Panc1 (cell line): ENCODE measurements around the gene NDUFB2. TPM values are rescaled to one million over a fixed set of nuclear protein-coding genes. Genes with fewer than 3 reads are reported as not detected.

Experiments
- ATAC-seq: fragments of 200-7000 bp; cut with Tn5 transposase; 2 replicates; pipeline ENCODE4 v1.9.1; 2020; ENCODE audit warnings: mild to moderate bottlenecking, moderate library complexity
- BruUV-seq: library from RNA; stranded (reverse); fragments of 400-500 nt; replicated peaks from 2 replicates; lab custom pipeline; 2021; lab: Mats Ljungman, UMichigan
- CTCF ChIA-PET: fragments of 300-600 bp; sonication (Branson Sonifier 250); formaldehyde crosslinking; loops from one replicate; lab custom pipeline; 2022; ENCODE audit warnings: antibody characterized with exemption; lab: Charles Lee
- POLR2A ChIA-PET: fragments of 300-600 bp; sonication (Branson Sonifier 250); formaldehyde crosslinking; loops from one replicate; lab custom pipeline; 2022; ENCODE audit warnings: antibody characterized with exemption; lab: Charles Lee
- DNase-seq: peaks from one replicate; pipeline ENCODE4 v3.0.0-alpha.2; 2010; ENCODE audit warnings: low read depth, low spot score
- H3K27ac ChIP-seq: 2 replicates; pipeline ENCODE4 v1.5.1; 2011; ENCODE audit warnings: mild to moderate bottlenecking, low read length, inconsistent platforms
- H3K27me3 ChIP-seq: fragments of 200-500 bp; sonication (Bioruptor generic); 2 replicates; pipeline ENCODE4 v1.6.0; 2014; ENCODE audit warnings: low read length, inconsistent platforms; ENCODE audit not compliant: control insufficient read depth, insufficient read depth
- H3K36me3 ChIP-seq: fragments of 200-500 bp; sonication (Bioruptor generic); 2 replicates; pipeline ENCODE4 v1.5.1; 2014; ENCODE audit warnings: inconsistent platforms, mild to moderate bottlenecking, low read length, moderate library complexity; ENCODE audit not compliant: control insufficient read depth, insufficient read depth
- H3K4me1 ChIP-seq: 2 replicates; pipeline ENCODE4 v1.5.1; 2011; ENCODE audit warnings: inconsistent platforms, mild to moderate bottlenecking, low read length, moderate library complexity; ENCODE audit not compliant: control insufficient read depth, insufficient read depth
- H3K4me3 ChIP-seq, 2 experiments: 2 replicates each; pipeline ENCODE4 v1.5.1; 2011 to 2012; ENCODE audit warnings: low read depth in 2 of 2, low read length in 2 of 2, mild to moderate bottlenecking in 2 of 2, inconsistent platforms in 1 of 2, moderate library complexity in 1 of 2
- H3K9me3 ChIP-seq: fragments of 200-500 bp; sonication (Bioruptor generic); 2 replicates; pipeline ENCODE4 v1.5.1; 2014; ENCODE audit warnings: low read depth, mild to moderate bottlenecking, inconsistent platforms, low read length, moderate library complexity; ENCODE audit not compliant: control insufficient read depth, insufficient read depth
- POLR2AphosphoS5 ChIP-seq: IDR thresholded peaks from 2 replicates; pipeline ENCODE4 v1.6.1; 2012; ENCODE audit warnings: mild to moderate bottlenecking, low read depth, low read length, moderate library complexity
- SIN3A ChIP-seq: IDR thresholded peaks from 2 replicates; pipeline ENCODE4 v1.6.1; 2012; ENCODE audit warnings: low read depth, mild to moderate bottlenecking, low read length, moderate library complexity, borderline replicate concordance; ENCODE audit not compliant: insufficient read depth
- TCF7L2 ChIP-seq: IDR thresholded peaks from 2 replicates; pipeline ENCODE4 v1.6.1; 2011; ENCODE audit warnings: mild to moderate bottlenecking, low read depth, low read length, inconsistent platforms
- in situ Hi-C: cut with HindIII; loops from 2 replicates; pipeline ENCODE4 v1.10.0; 2016; ENCODE audit warnings: low sequenced_read_pairs, low pct_unique_long_range_greater_than_20kb
- intact Hi-C: fragments of 100-400 bp; cut with micrococcal nuclease; formaldehyde crosslinking; loops from one replicate; pipeline ENCODE4 v1.10.0; 2022; ENCODE audit not compliant: unreplicated experiment
- total RNA-seq: library from RNA; stranded (reverse); gene quantifications from one replicate; pipeline ENCODE4 v1.2.1, GENCODE V29; 2021; ENCODE audit not compliant: unreplicated experiment
- TF ChIP-seq, protein P1 (sequence below): fragments of 450-650 bp; IDR thresholded peaks from 2 replicates; pipeline ENCODE4 v1.5.1; 2017; ENCODE audit warnings: mild to moderate bottlenecking
- TF ChIP-seq, protein P2 (sequence below), 2 experiments: IDR thresholded peaks; 2 replicates each; pipeline ENCODE4 v1.6.1; 2011 to 2012; ENCODE audit warnings: low read depth in 2 of 2, control low read depth in 1 of 2, low read length in 1 of 2, mild to moderate bottlenecking in 1 of 2, moderate library complexity in 1 of 2; ENCODE audit not compliant: insufficient read depth in 1 of 2

Gene NDUFB2
- total RNA-seq, 1 experiment from 2014 or later: 246 TPM

DNA sequence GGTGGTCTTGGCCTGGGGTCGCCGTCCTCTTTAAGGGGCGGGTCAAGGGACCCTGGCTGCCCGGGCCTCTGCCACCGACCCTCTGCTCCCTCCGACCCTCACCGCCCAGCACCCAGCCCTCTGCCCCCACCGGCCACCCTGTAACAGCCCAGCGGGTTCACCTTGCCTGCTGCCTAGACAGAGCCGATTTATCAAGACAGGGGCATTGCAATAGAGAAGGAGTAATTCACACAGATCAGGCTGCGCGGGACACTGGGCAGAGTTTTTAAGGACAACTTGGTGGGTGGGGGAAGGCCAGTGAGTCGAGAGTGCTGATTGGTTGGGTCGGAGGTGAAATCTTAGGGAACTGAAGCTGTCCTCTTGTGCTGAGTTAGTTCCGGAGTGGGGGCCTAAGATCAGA is 24.5 kb upstream of the NDUFB2 start:
- Histone ChIP-seq H3K4me1 (no peaks in the 10 kb centered on the region; the same call in 1 of the 2 replicates), H3K36me3 (no peaks in the 10 kb centered on the region), H3K4me3 (no peak overlapping the region; a peak in 1 of 4 replicates), H3K27me3 (no peaks in the 10 kb centered on the region), H3K9me3 (no peaks in the 10 kb centered on the region), H3K27ac (no peak overlapping the region)
- DNase-seq (no peak), ATAC-seq (no peak)
- in situ Hi-C loops: no loop called here
- ChIA-PET POLR2A (no interaction called here), CTCF (no interaction called here)
- intact Hi-C loops: loop anchor here (10.0 kb wide), 1 partner anchor 313 kb away; no protein-coding TSS in a partner anchor
- no TSS peak for BruUV-seq
- TF ChIP-seq TCF7L2: no peak
- TF ChIP-seq, protein P1, sequence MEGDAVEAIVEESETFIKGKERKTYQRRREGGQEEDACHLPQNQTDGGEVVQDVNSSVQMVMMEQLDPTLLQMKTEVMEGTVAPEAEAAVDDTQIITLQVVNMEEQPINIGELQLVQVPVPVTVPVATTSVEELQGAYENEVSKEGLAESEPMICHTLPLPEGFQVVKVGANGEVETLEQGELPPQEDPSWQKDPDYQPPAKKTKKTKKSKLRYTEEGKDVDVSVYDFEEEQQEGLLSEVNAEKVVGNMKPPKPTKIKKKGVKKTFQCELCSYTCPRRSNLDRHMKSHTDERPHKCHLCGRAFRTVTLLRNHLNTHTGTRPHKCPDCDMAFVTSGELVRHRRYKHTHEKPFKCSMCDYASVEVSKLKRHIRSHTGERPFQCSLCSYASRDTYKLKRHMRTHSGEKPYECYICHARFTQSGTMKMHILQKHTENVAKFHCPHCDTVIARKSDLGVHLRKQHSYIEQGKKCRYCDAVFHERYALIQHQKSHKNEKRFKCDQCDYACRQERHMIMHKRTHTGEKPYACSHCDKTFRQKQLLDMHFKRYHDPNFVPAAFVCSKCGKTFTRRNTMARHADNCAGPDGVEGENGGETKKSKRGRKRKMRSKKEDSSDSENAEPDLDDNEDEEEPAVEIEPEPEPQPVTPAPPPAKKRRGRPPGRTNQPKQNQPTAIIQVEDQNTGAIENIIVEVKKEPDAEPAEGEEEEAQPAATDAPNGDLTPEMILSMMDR: no peak
- no peak for TF ChIP-seq SIN3A
- TF ChIP-seq, protein P2, sequence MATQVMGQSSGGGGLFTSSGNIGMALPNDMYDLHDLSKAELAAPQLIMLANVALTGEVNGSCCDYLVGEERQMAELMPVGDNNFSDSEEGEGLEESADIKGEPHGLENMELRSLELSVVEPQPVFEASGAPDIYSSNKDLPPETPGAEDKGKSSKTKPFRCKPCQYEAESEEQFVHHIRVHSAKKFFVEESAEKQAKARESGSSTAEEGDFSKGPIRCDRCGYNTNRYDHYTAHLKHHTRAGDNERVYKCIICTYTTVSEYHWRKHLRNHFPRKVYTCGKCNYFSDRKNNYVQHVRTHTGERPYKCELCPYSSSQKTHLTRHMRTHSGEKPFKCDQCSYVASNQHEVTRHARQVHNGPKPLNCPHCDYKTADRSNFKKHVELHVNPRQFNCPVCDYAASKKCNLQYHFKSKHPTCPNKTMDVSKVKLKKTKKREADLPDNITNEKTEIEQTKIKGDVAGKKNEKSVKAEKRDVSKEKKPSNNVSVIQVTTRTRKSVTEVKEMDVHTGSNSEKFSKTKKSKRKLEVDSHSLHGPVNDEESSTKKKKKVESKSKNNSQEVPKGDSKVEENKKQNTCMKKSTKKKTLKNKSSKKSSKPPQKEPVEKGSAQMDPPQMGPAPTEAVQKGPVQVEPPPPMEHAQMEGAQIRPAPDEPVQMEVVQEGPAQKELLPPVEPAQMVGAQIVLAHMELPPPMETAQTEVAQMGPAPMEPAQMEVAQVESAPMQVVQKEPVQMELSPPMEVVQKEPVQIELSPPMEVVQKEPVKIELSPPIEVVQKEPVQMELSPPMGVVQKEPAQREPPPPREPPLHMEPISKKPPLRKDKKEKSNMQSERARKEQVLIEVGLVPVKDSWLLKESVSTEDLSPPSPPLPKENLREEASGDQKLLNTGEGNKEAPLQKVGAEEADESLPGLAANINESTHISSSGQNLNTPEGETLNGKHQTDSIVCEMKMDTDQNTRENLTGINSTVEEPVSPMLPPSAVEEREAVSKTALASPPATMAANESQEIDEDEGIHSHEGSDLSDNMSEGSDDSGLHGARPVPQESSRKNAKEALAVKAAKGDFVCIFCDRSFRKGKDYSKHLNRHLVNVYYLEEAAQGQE (IDR thresholded peaks at IDR 0.05; ENCODE audit: insufficient read depth in 1 of 2, low read depth in 2 of 2, low read length in 1 of 2): no peak
- no peak for TF ChIP-seq POLR2AphosphoS5

DNA sequence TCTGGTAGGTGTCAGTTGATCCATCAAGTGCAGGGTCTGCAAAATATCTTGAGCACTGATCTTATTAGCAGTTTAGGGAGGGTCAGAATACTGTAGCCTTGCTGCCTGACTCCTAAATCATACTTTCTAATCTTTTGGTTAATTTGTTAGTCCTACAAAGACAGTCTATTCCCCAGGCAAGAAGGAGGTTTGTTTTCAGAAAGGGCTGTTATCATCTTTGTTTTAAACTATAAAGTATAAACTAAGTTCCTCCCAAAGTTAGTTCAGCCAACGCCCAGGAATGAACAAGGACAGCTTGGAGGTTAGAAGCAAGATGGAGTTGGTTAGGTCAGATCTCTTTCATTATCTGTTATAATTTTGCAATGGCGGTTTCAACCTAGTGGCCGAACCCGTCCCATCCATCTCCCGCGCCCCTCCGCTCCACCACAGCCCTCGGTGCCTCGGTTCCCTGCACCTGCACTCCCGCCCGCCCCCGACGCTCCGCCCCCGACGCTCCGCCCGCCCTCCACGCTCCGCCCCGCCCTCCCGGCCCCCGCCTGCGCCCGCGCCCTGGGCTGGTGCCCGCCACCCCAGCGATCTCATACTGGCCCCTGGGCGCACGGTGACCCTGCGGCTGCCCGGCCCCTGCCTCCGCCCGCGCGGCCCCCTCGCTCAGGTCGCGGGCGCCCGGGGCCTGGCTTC is 24.0 kb upstream of the NDUFB2 start, which contains the start of gene ADCK2:
TSS of gene ADCK2 (plus strand) at position 564 of the 681 bp plus-strand sequence. CDS start 386 bp downstream, outside the sequence.
- H3K36me3 ChIP-seq: no peaks in the 10 kb centered on the region
- in situ Hi-C loops: no loop called here
- ChIA-PET POLR2A (interaction anchor here (0.6 kb wide), 1 partner anchor 144 kb away, joined by 3 read pairs; no protein-coding TSS in a partner anchor), CTCF (no interaction called here)
- intact Hi-C loops: loop anchor here (10.0 kb wide), 1 partner anchor 312 kb away; no protein-coding TSS in a partner anchor
- H3K4me1 ChIP-seq: no peaks in the 10 kb centered on the region; the same call in 1 of the 2 replicates
- ATAC-seq (peak; percentile 89), DNase-seq (no peak)
- no peaks in the 10 kb centered on the region for H3K27me3 ChIP-seq
- H3K4me3 ChIP-seq: peak within 1 kb of the TSS; percentile 64 to 78
- peak within 1 kb of the TSS; percentile 34 for H3K27ac ChIP-seq
- no TSS peak for BruUV-seq
- TF ChIP-seq, protein P1: no peak
- TF ChIP-seq, protein P2 (IDR thresholded peaks at IDR 0.05; ENCODE audit: insufficient read depth in 1 of 2, low read depth in 2 of 2, low read length in 1 of 2): no peak
- TF ChIP-seq SIN3A (no peak), TCF7L2 (no peak), POLR2AphosphoS5 (no peak)
- H3K9me3 ChIP-seq: no peaks in the 10 kb centered on the region
